ENCODE results near the gene CGB3.

DNA sequence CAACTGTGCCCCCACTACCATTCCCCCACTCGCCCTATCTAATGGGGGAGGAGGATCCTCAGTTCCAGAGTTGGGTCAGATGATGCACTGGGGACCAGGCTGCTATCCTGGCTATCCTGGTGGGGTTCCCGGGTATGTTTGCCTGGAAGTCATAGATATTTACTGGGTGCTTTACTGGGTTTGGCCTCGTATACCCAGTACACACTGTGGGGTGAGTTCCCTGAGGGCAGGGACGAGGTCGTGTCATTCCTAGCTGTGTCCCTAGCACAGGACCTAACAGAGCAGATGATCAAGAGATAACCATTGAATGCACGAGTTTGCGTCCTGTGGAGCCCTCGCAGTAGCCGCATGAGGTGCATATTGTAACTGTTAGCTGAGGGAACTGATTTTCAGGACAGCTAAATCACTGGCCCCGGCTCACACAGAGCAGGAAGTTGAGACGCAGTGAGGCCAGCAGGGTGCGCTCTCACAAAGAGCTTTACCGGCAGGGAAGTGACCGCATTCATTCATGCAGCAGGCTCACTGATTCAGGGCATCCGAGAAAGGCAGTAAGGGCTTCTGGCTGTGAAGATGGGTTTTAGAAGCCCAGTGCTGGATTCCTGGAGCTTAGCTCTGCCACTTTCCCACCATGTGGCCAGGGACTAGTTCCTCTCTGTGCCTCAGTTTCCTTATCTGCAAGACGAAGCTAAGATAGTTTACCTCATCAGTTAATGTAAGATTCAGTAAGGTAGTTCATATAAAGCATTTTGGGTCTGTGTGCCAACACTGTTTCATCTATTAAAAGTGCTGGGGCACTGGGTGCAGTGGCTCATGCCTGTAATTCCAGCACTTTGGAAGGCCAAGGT, 24.4 kb downstream of the CGB3 start:
- TF ChIP-seq, protein P1, sequence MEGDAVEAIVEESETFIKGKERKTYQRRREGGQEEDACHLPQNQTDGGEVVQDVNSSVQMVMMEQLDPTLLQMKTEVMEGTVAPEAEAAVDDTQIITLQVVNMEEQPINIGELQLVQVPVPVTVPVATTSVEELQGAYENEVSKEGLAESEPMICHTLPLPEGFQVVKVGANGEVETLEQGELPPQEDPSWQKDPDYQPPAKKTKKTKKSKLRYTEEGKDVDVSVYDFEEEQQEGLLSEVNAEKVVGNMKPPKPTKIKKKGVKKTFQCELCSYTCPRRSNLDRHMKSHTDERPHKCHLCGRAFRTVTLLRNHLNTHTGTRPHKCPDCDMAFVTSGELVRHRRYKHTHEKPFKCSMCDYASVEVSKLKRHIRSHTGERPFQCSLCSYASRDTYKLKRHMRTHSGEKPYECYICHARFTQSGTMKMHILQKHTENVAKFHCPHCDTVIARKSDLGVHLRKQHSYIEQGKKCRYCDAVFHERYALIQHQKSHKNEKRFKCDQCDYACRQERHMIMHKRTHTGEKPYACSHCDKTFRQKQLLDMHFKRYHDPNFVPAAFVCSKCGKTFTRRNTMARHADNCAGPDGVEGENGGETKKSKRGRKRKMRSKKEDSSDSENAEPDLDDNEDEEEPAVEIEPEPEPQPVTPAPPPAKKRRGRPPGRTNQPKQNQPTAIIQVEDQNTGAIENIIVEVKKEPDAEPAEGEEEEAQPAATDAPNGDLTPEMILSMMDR (IDR thresholded peaks at IDR 0.05) = no peak
- TF ChIP-seq POLR2A (IDR thresholded peaks at IDR 0.05) = no peak

Data from lower leg skin (tissue), 3 donors.